PFSK-1 (cell line): ENCODE data around the gene APBA2.

Experiments
- FOXP2 ChIP-seq: optimal IDR thresholded peaks from 2 replicates; pipeline ENCODE3; 2011; ENCODE audit warnings: borderline replicate concordance, control low read depth, inconsistent platforms; ENCODE audit not compliant: insufficient read depth; ENCODE audit errors: extremely low read length, extremely low read depth
- POLR2AphosphoS5 ChIP-seq: IDR thresholded peaks from 2 replicates; pipeline ENCODE4 v1.6.1; 2012; ENCODE audit warnings: low read depth, mild to moderate bottlenecking, control low read depth, low read length, moderate library complexity
- REST ChIP-seq, 2 experiments: IDR thresholded peaks; 2 replicates each; pipeline versions ENCODE4 v1.6.1 to v1.8.0; 2011 to 2012; ENCODE audit warnings: low read depth in 2 of 2, low read length in 2 of 2, control low read depth in 1 of 2, inconsistent platforms in 1 of 2, mild to moderate bottlenecking in 1 of 2, moderate library complexity in 1 of 2; ENCODE audit not compliant: insufficient read depth in 1 of 2
- SIN3A ChIP-seq: IDR thresholded peaks from 2 replicates; pipeline ENCODE4 v1.6.1; 2012; ENCODE audit warnings: mild to moderate bottlenecking, low read length, moderate library complexity, borderline replicate concordance; ENCODE audit not compliant: insufficient read depth
- TAF1 ChIP-seq: IDR thresholded peaks from 2 replicates; pipeline ENCODE4 v1.6.1; 2012; ENCODE audit warnings: low read length, control low read depth, borderline replicate concordance; ENCODE audit not compliant: insufficient read depth

The APBA2 gene

GRCh38 chr15:29032751-29033150, 147.0 kb downstream of the APBA2 start:
- TF ChIP-seq TAF1 = no peak
- no peak for TF ChIP-seq REST (IDR thresholded peaks at IDR 0.05; ENCODE audit: insufficient read depth in 1 of 2, low read depth in 2 of 2, low read length in 2 of 2)
- no peak for TF ChIP-seq POLR2AphosphoS5
- no peak for TF ChIP-seq FOXP2
- TF ChIP-seq SIN3A = no peak

GRCh38 chr15:29034151-29034550, 148.4 kb downstream of the APBA2 start:
- TF ChIP-seq SIN3A (no peak), TAF1 (no peak), REST (IDR thresholded peaks at IDR 0.05; ENCODE audit: insufficient read depth in 1 of 2, low read depth in 2 of 2, low read length in 2 of 2) (no peak), FOXP2 (no peak), POLR2AphosphoS5 (no peak)

GRCh38 chr15:29034593-29035335, 149.0 kb downstream of the APBA2 start:
- TF ChIP-seq TAF1 (no peak), FOXP2 (no peak), SIN3A (no peak), REST (IDR thresholded peaks at IDR 0.05; ENCODE audit: insufficient read depth in 1 of 2, low read depth in 2 of 2, low read length in 2 of 2) (no peak), POLR2AphosphoS5 (no peak)

- no peak for TF ChIP-seq FOXP2
- no peak for TF ChIP-seq REST (IDR thresholded peaks at IDR 0.05; ENCODE audit: insufficient read depth in 1 of 2, low read depth in 2 of 2, low read length in 2 of 2)
- no peak for TF ChIP-seq TAF1
- TF ChIP-seq SIN3A = no peak
- no peak for TF ChIP-seq POLR2AphosphoS5
These were observed 149.8 kb downstream of the APBA2 start for GRCh38 chr15:29035336-29036285.
